HL-60/S4 treated with phorbol 12-myristate 13-acetate at 8.2 ng/mL for 4 days and 3 days (cell line): ENCODE measurements around the gene SNRPE.
"Not testable (repeated sequence)": the region's sequence is repeated elsewhere in the genome, so short reads cannot be mapped to it uniquely, and the experiment has no call there.

Experiments
- in situ Hi-C: fragments of 300-500 bp; cut with MboI; formaldehyde crosslinking; loops from 2 replicates; pipeline ENCODE4 v1.15.0; 2022; ENCODE audit warnings: low sequenced_read_pairs

The SNRPE gene

GRCh38 chr1:203861379-203862184, at the start of gene SNRPE:
Gene SNRPE, plus strand, starts transcription at chr1:203861599. Its CDS starts 61 bp downstream, at chr1:203861660.
- in situ Hi-C loops = loop anchor here (5.0 kb wide), 1 partner anchor 266 kb away; no protein-coding TSS in a partner anchor

- in situ Hi-C loops = no loop called here
Measured at GRCh38 chr1:203813581-203814341, 47.6 kb upstream of the SNRPE start.

DNA sequence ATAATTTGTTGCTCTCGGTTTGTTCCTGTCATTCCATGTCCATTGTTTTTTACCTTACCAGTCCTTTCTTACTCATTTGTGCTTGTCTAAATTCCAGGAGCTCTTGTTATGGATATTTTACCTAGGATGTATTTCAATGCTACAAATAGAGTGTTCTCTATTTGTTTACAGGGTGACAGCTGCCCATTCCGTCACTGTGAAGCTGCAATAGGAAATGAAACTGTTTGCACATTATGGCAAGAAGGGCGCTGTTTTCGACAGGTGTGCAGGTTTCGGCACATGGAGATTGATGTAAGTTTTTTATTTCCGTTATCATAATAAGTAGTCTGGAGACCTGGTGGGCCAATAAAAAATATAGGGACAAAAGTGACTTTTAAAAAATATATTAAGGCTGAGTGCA, 43.0 kb upstream of the SNRPE start:
- in situ Hi-C loops = no loop called here

GRCh38 chr1:203823306-203823705, 38.1 kb upstream of the SNRPE start:
- in situ Hi-C loops = no loop called here

GRCh38 chr1:203826175-203826574, 35.2 kb upstream of the SNRPE start:
- in situ Hi-C loops = loop anchor here (25.0 kb wide), 1 partner anchor 1064 kb away; no protein-coding TSS in a partner anchor

DNA sequence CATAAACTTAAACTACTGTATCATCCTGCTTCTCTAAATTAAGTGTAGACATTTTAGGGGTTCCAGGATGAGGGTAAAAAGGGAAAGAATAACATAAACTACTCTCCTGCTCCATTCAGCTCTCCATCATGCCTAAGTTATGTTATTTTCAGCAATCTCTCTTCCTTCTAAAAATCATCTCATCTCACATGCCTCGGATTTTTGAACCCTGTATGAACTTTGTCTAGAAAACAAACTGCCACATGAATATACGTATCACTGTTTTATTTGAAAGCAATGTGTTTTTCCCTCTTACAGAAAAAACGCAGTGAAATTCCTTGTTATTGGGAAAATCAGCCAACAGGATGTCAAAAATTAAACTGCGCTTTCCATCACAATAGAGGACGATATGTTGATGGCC, 33.4 kb upstream of the SNRPE start:
- in situ Hi-C loops = loop anchor here (25.0 kb wide), 1 partner anchor 1066 kb away; no protein-coding TSS in a partner anchor

GRCh38 chr1:203828503-203828902, 32.9 kb upstream of the SNRPE start:
- in situ Hi-C loops = loop anchor here (25.0 kb wide), 1 partner anchor 1066 kb away; no protein-coding TSS in a partner anchor

GRCh38 chr1:203829247-203829646, 32.2 kb upstream of the SNRPE start:
- in situ Hi-C loops = loop anchor here (25.0 kb wide), 1 partner anchor 1067 kb away; no protein-coding TSS in a partner anchor

DNA sequence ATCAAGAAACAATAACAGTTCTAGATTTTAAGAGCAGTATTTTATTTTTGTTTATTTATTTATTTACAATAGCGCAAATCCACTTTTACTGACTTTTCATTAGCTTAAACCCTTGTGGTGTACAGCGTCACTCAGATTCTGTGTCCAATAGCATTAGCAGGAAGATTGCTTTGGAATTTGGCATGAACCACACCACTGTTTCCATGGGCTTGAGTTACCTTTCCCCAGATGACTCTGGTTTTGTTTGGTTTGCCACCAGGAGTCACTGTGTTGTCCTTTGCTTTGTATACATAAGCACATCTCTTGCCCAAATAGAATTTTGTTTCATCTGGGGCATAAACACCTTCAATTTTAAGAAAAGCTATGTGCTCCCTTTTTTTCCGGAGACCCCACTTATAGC, 25.9 kb upstream of the SNRPE start:
- in situ Hi-C loops = loop anchor here (25.0 kb wide), 1 partner anchor 1073 kb away; no protein-coding TSS in a partner anchor

DNA sequence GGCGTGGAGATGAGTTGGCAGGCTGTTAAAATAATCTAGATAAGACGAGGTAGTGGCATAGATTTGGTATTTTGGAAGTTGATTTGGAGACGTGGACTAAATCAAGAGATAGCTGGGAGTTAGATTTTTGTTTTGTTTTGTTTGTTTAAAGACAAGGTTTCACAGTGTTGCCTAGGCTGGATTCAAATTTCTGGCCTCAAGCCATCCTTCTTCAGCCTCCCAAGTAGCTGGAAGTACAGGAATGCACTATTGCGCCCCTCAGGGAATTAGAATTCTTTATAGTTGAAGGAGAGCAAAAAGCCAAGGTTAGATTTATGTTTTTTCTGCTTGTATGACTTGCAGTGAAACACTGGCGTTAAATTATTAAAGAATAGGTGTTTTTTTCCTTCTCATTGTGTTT, 22.3 kb upstream of the SNRPE start:
- in situ Hi-C loops = loop anchor here (25.0 kb wide), 1 partner anchor 1077 kb away; no protein-coding TSS in a partner anchor

DNA sequence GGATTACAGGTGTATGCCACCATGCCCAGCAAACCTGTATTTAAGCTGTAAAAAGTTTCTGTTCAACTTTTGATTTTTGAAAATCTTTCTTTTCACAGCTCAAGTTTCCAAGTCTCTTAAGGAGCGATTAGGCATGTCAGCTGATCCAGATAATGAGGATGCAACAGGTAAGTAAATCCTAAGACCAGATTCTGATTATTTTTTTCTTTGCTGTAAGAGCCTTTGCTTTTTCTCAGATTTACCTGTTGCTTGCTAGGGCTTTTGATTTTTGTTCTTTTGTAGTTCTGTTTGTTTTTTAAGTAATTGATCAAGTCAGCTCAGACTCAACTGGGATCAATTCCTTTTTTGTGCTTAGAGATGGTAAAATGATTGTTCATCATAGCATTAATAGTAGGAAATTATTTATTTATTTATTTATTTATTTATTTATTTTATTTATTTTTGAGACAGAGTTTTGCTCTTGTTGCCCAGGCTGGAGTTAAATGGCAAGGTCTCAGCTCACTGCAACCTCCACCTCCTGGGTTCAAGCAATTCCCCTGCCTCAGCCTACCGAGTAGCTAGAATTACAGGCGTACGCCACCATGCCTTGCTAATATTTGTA, 21.1 kb upstream of the SNRPE start:
- in situ Hi-C loops = loop anchor here (25.0 kb wide), 1 partner anchor 1078 kb away; no protein-coding TSS in a partner anchor

DNA sequence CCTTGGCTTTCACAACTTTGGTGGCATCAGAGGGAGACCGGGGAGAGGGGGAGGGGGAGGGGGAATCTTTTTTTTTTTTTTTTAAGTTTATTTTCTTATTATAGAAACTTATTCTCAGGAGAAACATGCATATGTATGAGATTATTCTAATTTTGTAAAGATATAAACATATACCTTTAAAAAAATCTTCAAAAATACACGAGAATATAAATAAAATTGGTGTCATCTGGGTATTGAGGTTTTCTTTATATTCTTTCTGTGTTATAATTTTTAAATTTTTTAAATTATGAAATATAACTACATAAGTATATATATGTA, 18.9 kb upstream of the SNRPE start:
- in situ Hi-C loops = loop anchor here (25.0 kb wide), 1 partner anchor 1080 kb away; no protein-coding TSS in a partner anchor

DNA sequence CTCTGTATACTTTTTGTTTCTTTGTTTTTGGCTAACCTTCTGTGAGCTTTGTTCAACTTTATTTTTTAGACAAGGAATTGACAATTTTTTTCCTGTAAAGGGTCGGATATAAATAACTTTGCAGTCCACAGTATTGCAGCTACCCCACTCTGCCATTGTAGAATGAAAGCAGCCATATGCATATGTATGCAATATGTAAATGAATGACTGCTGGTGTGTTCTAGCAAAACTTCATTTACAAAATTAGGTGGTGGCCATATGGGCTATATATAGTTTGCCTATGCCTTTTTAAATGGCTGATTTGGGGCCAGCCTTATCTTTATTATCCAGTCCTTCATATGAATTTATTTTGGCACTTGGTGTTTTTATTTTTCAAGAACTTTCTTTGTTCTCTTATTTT, 18.0 kb upstream of the SNRPE start:
- in situ Hi-C loops = loop anchor here (25.0 kb wide), 1 partner anchor 1081 kb away; no protein-coding TSS in a partner anchor

DNA sequence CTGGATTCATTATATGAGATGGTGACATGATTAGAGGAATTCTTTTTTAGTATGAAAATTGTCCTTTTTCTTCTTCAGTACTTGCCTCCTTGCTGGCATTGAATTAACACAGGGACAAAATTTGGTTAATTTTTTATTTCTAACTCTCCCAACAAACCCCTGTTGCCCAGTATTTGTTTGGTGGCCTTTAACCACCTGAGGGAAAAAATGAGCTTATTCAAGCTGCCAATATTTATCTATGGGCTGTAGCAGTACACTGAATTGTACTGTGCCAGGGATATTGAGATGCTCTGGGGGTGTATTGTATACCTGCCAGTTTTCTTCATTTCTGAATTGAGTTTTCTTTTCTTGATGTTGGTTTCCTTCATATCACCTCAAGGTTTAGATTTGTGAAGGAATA, 8.3 kb upstream of the SNRPE start:
- in situ Hi-C loops = not testable (repeated sequence)

DNA sequence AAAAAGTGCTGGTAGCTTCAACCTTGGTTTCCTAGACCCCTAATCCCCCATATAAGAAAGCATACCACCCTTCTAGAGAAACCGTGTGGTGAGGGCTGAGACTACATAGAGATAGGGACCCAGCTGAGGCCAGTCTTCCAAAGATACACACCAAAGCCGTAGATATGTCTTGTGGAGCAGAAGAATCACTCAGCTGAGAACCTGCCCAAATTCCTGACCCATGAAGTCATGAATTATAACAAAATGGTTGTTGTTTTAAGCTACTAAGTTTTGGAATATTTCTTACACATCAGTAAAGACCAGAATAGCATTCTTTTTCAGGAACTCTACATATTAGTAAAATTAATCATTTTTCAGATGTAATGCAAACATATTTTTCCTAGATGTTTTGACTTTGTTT, 3.3 kb upstream of the SNRPE start:
- in situ Hi-C loops = no loop called here

DNA sequence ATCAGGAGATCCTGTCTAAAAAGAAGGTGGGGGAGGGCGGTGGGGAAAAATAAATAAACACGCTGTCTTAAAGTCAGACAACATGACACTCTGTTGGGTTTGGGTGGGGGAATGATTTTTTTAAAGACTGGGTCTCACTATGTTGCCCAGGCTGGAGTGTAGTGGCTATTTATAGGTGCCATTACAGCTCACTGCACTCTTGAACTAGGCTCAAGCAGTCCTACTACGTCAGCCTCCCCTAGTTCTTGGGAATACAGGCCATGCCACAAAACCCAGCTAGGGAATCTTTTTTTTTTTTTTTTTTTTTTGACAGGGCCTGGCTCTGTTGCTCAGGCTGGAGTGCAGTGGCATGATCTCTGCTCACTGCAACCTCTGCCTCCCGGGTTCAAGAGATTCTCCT, 2.4 kb upstream of the SNRPE start:
- in situ Hi-C loops = no loop called here

DNA sequence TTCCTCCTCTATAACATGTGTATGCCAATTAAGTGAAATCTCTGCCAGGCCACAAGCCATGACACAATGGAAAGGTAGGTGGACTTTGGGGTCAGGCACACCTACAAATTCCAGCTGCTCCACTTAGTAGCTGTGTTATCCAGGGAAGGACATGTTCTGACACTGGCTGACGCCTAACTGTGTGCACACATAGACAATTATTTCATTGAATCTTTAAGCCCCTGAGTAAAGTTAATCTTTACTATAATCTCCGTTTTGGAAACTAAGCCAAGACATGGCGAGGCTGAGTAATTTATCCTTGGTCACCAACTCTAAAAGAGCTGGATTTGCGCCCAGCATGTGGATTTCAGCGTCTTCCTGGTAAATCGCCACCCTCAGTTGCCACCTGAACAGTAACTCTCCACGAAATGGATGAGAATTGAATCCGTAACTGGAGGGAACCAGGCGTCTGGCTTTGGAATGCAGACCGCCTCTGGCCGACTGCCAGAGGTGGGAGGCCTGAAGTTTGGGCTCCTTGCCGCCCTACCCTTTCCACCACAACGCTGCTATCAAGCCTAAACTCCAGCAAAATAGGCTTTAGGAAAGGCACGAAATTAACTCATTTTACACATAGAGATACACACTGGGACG, 888 bp upstream of the SNRPE start:
- in situ Hi-C loops = loop anchor here (5.0 kb wide), 1 partner anchor 267 kb away; no protein-coding TSS in a partner anchor

- in situ Hi-C loops = no loop called here
Measured at GRCh38 chr1:203867802-203868201, 6.4 kb downstream of the SNRPE start.

DNA sequence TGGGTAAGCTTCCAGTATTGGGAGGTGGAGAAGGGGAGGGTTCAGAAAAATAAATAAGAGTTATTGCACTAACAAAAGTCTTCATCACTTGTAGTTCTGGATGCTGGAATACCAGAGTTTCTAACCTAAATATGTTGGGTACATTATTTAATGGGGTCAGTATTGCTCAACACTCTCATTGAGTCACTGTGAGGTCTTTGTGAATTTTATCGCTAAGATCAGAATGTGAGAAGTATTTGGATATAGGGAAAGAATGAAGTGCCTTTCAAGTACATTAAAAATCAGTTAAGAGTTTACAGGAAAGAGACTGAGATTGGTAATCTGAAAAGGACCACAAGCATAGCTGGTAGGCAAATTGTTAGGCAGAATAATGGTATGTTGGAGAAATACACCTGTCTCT, 8.8 kb downstream of the SNRPE start:
- in situ Hi-C loops = no loop called here

DNA sequence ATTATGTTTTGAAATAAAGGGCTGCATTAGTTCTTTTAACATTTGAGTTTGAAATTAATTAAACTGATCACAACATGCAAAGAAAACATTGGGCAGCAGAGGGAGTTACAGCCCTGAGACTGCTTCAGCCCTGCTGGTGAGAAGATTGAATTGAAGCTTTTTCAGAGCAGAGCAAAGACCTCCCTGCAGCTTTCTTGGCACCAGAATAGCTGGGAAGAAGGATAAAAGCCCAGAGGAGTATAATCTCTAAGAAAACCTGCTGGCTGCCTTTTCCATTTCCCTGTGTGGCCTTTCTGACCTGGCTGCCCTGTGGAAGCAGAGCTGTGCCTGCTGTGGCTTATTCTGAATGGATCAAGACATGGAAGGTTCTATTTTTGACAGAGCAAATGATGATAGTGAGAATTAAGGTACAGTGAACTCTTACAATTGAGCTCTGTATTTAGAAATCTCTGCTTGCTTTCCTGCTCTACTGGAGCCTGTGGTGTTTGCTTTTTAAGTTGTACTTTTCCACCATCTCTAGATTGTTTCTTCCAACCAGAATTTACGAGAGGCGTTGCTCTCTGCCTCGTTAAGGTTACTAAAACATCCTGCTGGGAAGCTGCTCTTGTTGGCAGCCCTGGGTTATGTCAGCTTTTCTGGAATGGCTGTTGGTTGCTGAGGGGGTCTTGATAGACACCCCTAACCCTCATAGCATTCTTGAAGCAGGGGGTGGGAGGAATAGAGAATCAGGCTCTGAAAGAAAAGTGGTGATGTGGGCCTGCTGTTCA, 9.9 kb downstream of the SNRPE start:
- in situ Hi-C loops = no loop called here
